ENCODE data around the gene TMEM132D. TPM values are rescaled to one million over a fixed set of nuclear protein-coding genes. Genes with fewer than 3 reads are reported as not detected.

TMEM132D gene
- total and polyA plus RNA-seq, 2 experiments from 2014 or later: not detected

DNA sequence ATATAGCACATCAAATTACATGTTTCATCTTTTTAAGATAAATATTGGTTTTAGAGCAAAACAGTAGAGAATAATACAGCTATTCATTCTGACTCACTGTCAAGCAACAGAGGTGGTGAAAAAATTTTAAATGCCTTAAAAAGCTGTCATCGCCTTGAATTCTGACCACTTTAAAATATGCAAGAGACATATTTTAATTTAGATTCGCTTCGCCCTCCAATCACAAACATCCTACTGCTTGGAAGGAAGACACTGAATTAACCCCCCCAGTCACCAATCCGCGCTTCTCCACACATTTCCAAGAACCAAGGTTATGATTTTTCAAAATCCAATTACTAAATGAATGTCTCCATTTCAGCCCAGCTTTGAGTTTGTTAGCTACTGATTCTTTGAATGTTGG is 112.4 kb downstream of the TMEM132D start:
- no peaks in the 10 kb centered on the region for H3K9me2 ChIP-seq (ENCODE audit: insufficient read depth)
- H3K4me2 ChIP-seq (ENCODE audit: unreplicated experiment): no peak overlapping the region
- no peaks in the 10 kb centered on the region for H3K9me3 ChIP-seq (ENCODE audit: low read depth)
- H3K27ac ChIP-seq: no peak overlapping the region
- H3K9ac ChIP-seq: no peak overlapping the region
- 31 to 35% methylated on average over 5 of the region's 5 CpGs for WGBS, 2 experiments (ENCODE audit: low coverage in 1 of 2, low lambda C conversion rate in 2 of 2, missing lambda C conversion rate in 2 of 2)
- no peak for TF ChIP-seq EZH2 (IDR thresholded peaks at IDR 0.05; ENCODE audit: insufficient read depth, poor library complexity, severe bottlenecking)
- TF ChIP-seq EZH2phosphoT487 (IDR thresholded peaks at IDR 0.05; ENCODE audit: insufficient read depth, low read depth): no peak
- no peaks in the 10 kb centered on the region for H3K4me1 ChIP-seq (ENCODE audit: insufficient read depth)
- no peaks in the 10 kb centered on the region for H3K79me2 ChIP-seq (ENCODE audit: insufficient read depth)
- H3K4me3 ChIP-seq: no peak overlapping the region
- H3K36me3 ChIP-seq (ENCODE audit: low read depth): no peaks in the 10 kb centered on the region
- in situ Hi-C loops (cut with MboI): no loop called here
- no peak for DNase-seq
- no peaks in the 10 kb centered on the region for H3K27me3 ChIP-seq (replicated peaks; ENCODE audit: insufficient read depth)
- H3F3A ChIP-seq (ENCODE audit: insufficient read depth): no peaks in the 10 kb centered on the region
- no peaks in the 10 kb centered on the region for H4K20me1 ChIP-seq (ENCODE audit: insufficient read depth)
- no peak overlapping the region for H2AFZ ChIP-seq

DNA sequence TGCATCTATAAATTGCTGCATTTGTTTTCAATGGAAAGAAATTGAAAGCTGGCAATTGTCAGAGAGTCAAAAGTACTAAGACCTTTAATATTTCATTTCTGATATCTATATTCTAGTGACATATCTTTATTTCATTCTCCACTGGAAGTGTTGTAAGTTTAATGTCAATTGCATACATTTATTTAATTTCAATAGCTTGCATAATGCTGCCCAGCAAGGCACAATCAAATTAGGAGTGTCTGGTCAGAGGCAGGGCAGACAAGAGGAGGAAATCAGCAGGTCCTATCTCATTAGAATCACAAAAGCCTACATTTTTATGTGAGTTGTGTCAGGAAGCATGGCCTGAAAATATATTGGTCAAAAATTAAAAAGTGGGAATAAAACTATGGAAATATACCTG is 112.9 kb downstream of the TMEM132D start:
- Histone ChIP-seq H3K27me3 (replicated peaks; ENCODE audit: insufficient read depth) (no peaks in the 10 kb centered on the region), H3K9ac (no peak overlapping the region), H3K27ac (no peak overlapping the region), H4K20me1 (ENCODE audit: insufficient read depth) (no peaks in the 10 kb centered on the region), H3K9me2 (ENCODE audit: insufficient read depth) (no peaks in the 10 kb centered on the region), H3K4me2 (ENCODE audit: unreplicated experiment) (no peak overlapping the region), H3K4me3 (no peak overlapping the region), H3K4me1 (ENCODE audit: insufficient read depth) (no peaks in the 10 kb centered on the region), H3K36me3 (ENCODE audit: low read depth) (no peaks in the 10 kb centered on the region), H2AFZ (no peak overlapping the region), H3K79me2 (ENCODE audit: insufficient read depth) (no peaks in the 10 kb centered on the region), H3F3A (ENCODE audit: insufficient read depth) (no peaks in the 10 kb centered on the region), H3K9me3 (ENCODE audit: low read depth) (no peaks in the 10 kb centered on the region)
- no peak for TF ChIP-seq EZH2phosphoT487 (IDR thresholded peaks at IDR 0.05; ENCODE audit: insufficient read depth, low read depth)
- no peak for TF ChIP-seq EZH2 (IDR thresholded peaks at IDR 0.05; ENCODE audit: insufficient read depth, poor library complexity, severe bottlenecking)
- in situ Hi-C loops (cut with MboI): no loop called here
- DNase-seq: no peak

DNA sequence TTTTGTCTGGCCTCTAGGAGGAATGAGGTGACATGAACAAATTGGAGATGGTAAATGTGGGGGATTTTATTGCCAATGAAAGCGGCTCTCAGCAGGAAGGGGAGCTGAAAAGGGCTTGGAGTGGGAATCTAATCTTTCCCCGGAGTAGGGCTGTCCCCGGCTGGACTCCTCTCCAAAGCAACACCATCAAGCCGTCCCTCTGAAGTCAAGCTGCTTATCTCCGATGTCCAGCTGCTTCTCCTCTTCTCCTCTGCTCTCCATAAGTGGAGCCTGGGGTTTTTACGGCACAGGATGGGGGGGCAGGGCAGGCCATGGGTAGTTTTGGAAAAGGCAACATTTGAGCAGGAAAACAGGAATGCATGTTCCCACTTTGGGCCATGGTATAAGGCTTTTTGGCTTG is 113.5 kb downstream of the TMEM132D start:
- no peak for TF ChIP-seq EZH2phosphoT487 (IDR thresholded peaks at IDR 0.05; ENCODE audit: insufficient read depth, low read depth)
- no peak for TF ChIP-seq EZH2 (IDR thresholded peaks at IDR 0.05; ENCODE audit: insufficient read depth, poor library complexity, severe bottlenecking)
- H3K9me2 ChIP-seq (ENCODE audit: insufficient read depth): no peaks in the 10 kb centered on the region
- H2AFZ ChIP-seq: no peak overlapping the region
- no peak overlapping the region for H3K27ac ChIP-seq
- no peak for DNase-seq
- no peak overlapping the region for H3K4me2 ChIP-seq (ENCODE audit: unreplicated experiment)
- no peak overlapping the region for H3K4me3 ChIP-seq
- no peaks in the 10 kb centered on the region for H4K20me1 ChIP-seq (ENCODE audit: insufficient read depth)
- H3K4me1 ChIP-seq (ENCODE audit: insufficient read depth): no peaks in the 10 kb centered on the region
- no peak overlapping the region for H3K9ac ChIP-seq
- H3K9me3 ChIP-seq (ENCODE audit: low read depth): no peaks in the 10 kb centered on the region
- H3F3A ChIP-seq (ENCODE audit: insufficient read depth): no peaks in the 10 kb centered on the region
- 4 to 6% methylated on average over 6 of the region's 6 CpGs for whole genome bisulfite sequencing, 2 experiments (ENCODE audit: low coverage in 1 of 2, low lambda C conversion rate in 2 of 2, missing lambda C conversion rate in 2 of 2)
- no peaks in the 10 kb centered on the region for H3K79me2 ChIP-seq (ENCODE audit: insufficient read depth)
- in situ Hi-C loops (cut with MboI): no loop called here
- H3K27me3 ChIP-seq (replicated peaks; ENCODE audit: insufficient read depth): no peaks in the 10 kb centered on the region
- H3K36me3 ChIP-seq (ENCODE audit: low read depth): no peaks in the 10 kb centered on the region

DNA sequence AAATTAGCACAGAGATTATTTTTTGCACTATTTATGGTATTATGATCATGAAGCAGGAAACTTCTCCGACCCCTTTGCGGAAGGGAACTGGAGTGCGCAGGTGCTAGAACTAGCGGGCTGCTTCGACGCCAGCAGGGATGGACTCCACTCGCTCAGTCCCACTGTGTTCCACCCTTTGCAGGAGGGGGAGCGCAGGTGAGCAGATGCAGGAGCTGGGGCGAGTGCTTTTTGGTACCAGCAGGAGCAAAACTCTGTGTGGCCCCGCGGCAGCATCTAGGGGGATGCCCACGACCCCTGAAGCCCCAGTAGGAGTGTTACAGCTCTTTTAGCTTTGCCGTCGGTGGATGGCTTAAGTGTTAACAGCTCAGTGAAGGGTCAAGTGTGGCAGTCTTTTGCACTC is 113.9 kb downstream of the TMEM132D start:
- no peak for TF ChIP-seq EZH2 (IDR thresholded peaks at IDR 0.05; ENCODE audit: insufficient read depth, poor library complexity, severe bottlenecking)
- WGBS, 2 experiments (ENCODE audit: low coverage in 1 of 2, low lambda C conversion rate in 2 of 2, missing lambda C conversion rate in 2 of 2): 50 to 53% methylated on average over 14 of the region's 14 CpGs
- H3K27me3 ChIP-seq (replicated peaks; ENCODE audit: insufficient read depth): no peaks in the 10 kb centered on the region
- H3K9ac ChIP-seq: no peak overlapping the region
- H4K20me1 ChIP-seq (ENCODE audit: insufficient read depth): no peaks in the 10 kb centered on the region
- H3K4me1 ChIP-seq (ENCODE audit: insufficient read depth): no peaks in the 10 kb centered on the region
- no peak overlapping the region for H3K4me3 ChIP-seq
- in situ Hi-C loops (cut with MboI): no loop called here
- no peak overlapping the region for H2AFZ ChIP-seq
- no peaks in the 10 kb centered on the region for H3K79me2 ChIP-seq (ENCODE audit: insufficient read depth)
- no peak overlapping the region for H3K4me2 ChIP-seq (ENCODE audit: unreplicated experiment)
- no peak overlapping the region for H3K27ac ChIP-seq
- H3K36me3 ChIP-seq (ENCODE audit: low read depth): no peaks in the 10 kb centered on the region
- DNase-seq: no peak
- no peaks in the 10 kb centered on the region for H3F3A ChIP-seq (ENCODE audit: insufficient read depth)
- H3K9me3 ChIP-seq (ENCODE audit: low read depth): no peaks in the 10 kb centered on the region
- no peaks in the 10 kb centered on the region for H3K9me2 ChIP-seq (ENCODE audit: insufficient read depth)

DNA sequence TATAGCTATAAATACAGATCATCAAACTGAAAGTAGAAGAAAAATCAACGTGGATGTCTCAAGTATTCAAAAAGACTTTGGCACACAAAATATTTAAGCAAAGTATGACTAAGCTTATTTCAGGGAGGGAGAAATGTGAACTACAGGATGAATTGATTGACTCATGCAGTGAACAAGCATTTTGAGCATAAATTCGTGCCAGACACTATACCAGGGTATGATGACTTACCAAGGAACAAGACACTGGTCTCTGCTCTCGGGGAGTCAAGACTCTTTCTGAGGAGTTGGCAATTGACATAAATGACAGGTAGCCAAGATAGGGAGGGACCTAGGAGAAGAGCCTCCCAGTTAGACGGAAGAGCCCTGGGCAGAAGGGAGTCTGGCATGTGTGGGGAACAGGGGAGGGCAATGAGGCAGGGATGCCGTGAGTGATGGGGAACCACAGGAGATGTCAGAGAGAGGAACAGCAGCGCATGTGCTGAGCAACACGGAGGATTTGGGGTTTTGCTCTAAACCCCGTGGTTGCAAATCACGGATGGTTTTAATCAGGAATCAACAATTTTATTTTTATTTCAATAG is 115.2 kb downstream of the TMEM132D start:
- no peak overlapping the region for H3K4me3 ChIP-seq
- no peaks in the 10 kb centered on the region for H3F3A ChIP-seq (ENCODE audit: insufficient read depth)
- H3K27ac ChIP-seq: no peak overlapping the region
- no peak overlapping the region for H3K9ac ChIP-seq
- no peak overlapping the region for H2AFZ ChIP-seq
- WGBS, 2 experiments (ENCODE audit: low coverage in 1 of 2, low lambda C conversion rate in 2 of 2, missing lambda C conversion rate in 2 of 2): 3 to 5% methylated on average over 9 of the region's 9 CpGs
- H3K36me3 ChIP-seq (ENCODE audit: low read depth): no peaks in the 10 kb centered on the region
- H3K27me3 ChIP-seq (replicated peaks; ENCODE audit: insufficient read depth): no peaks in the 10 kb centered on the region
- TF ChIP-seq EZH2phosphoT487 (IDR thresholded peaks at IDR 0.05; ENCODE audit: insufficient read depth, low read depth) (no peak), EZH2 (IDR thresholded peaks at IDR 0.05; ENCODE audit: insufficient read depth, poor library complexity, severe bottlenecking) (no peak)
- H3K9me2 ChIP-seq (ENCODE audit: insufficient read depth): no peaks in the 10 kb centered on the region
- DNase-seq: no peak
- no peak overlapping the region for H3K4me2 ChIP-seq (ENCODE audit: unreplicated experiment)
- no peaks in the 10 kb centered on the region for H4K20me1 ChIP-seq (ENCODE audit: insufficient read depth)
- no peaks in the 10 kb centered on the region for H3K4me1 ChIP-seq (ENCODE audit: insufficient read depth)
- H3K79me2 ChIP-seq (ENCODE audit: insufficient read depth): no peaks in the 10 kb centered on the region
- in situ Hi-C loops (cut with MboI): no loop called here
- no peaks in the 10 kb centered on the region for H3K9me3 ChIP-seq (ENCODE audit: low read depth)

Measured in GM23248 (cell line).